Heart right ventricle (tissue), 16 donors: ENCODE data around the gene ZNF562. TPM values are rescaled to one million over a fixed set of nuclear protein-coding genes. Genes with fewer than 3 reads are reported as not detected.

ENCODE experiments used
- ATAC-seq, 8 donors: fragments of 200-7000 bp; cut with Tn5 transposase; one replicate each; pipeline ENCODE4 v1.9.1; 2020; ENCODE audit warnings: mild to moderate bottlenecking in 8 of 8, moderate library complexity in 8 of 8, moderate number of reproducible peaks in 1 of 8
- DNase-seq, 2 donors: peaks; one replicate each; pipeline ENCODE4 v3.0.0-alpha.2; 2020
- H3K27ac ChIP-seq, 10 donors: fragments of 200-600 bp; sonication (generic) in 2 of 10; one replicate each; pipeline versions ENCODE4 v1.5.0 to v1.8.0; 2020 to 2022; ENCODE audit warnings: mild to moderate bottlenecking in 3 of 10
- H3K27me3 ChIP-seq, 7 donors: fragments of 200-600 bp; one replicate each; pipeline ENCODE4 v1.8.0; 2021 to 2022; ENCODE audit warnings: mild to moderate bottlenecking in 2 of 7
- H3K36me3 ChIP-seq, 9 donors: fragments of 200-600 bp; sonication (generic) in 1 of 9; one replicate each; pipeline versions ENCODE4 v1.5.0 to v1.8.0; 2020 to 2022; ENCODE audit warnings: mild to moderate bottlenecking in 2 of 9
- H3K4me1 ChIP-seq, 9 donors: fragments of 200-600 bp; sonication (generic) in 1 of 9; one replicate each; pipeline versions ENCODE4 v1.5.0 to v1.8.0; 2020 to 2022; ENCODE audit warnings: mild to moderate bottlenecking in 4 of 9
- H3K4me3 ChIP-seq, 10 donors: fragments of 200-600 bp; sonication (generic) in 2 of 10; one replicate each; pipeline versions ENCODE4 v1.5.0 to v1.8.0; 2020 to 2022; ENCODE audit warnings: mild to moderate bottlenecking in 7 of 10, moderate library complexity in 2 of 10
- H3K9me3 ChIP-seq, 11 donors: fragments of 200-600 bp in 10 of 11; sonication (generic) in 2 of 11; one replicate each; pipeline versions ENCODE4 v1.5.0 to v1.8.0; 2013 to 2022; ENCODE audit warnings: mild to moderate bottlenecking in 2 of 11, control low read depth in 1 of 11, moderate library complexity in 1 of 11
- CTCF ChIP-seq, 9 donors: fragments of 200-600 bp; sonication (generic) in 2 of 9; IDR thresholded peaks; one replicate each; pipeline versions ENCODE4 v1.5.0 to v1.8.0; 2021 to 2022; ENCODE audit warnings: antibody characterized with exemption in 9 of 9, mild to moderate bottlenecking in 5 of 9, moderate library complexity in 1 of 9
- WGBS, 2 donors: extraction: QIAGEN DNeasy Blood & Tissue Kit; methylation state at CpG; one replicate each; pipeline ENCODE4 v1.1.7; 2013; ENCODE audit warnings: inconsistent platforms in 1 of 2; 5-methylcytosine and 5-hydroxymethylcytosine counted together
- intact Hi-C, 10 donors: fragments of 100-400 bp; cut with DNase I; formaldehyde crosslinking; loops; one replicate each; pipeline versions ENCODE4 v1.11.1 to v1.14.2; 2022
- polyA plus RNA-seq, 2 donors: library from polyadenylated mRNA; stranded (reverse); fragments of 200-250 nt; gene quantifications; one replicate each; pipeline ENCODE4 v1.2.3, GENCODE V29; 2013
- total RNA-seq, 10 donors: library from RNA; stranded (reverse); fragmentation: NEBNext Ultra II Directional in 3 of 10; extraction: Animal tissue kit (Norgen Biotek cat#: 25700) in 3 of 10; gene quantifications; one replicate each; pipeline versions ENCODE4 v1.2.1 to v1.2.4, GENCODE V29; 2021 to 2023
- donor health status: Arrhythmogenic right ventricular cardiomyopathy.
- donor health status: ischemic (EF 13 %, LVEDD 7.1; RV severe dilation, severe dysfunction).
- donor health status: healthy with polysubstance abuse.
- donor health status: DM: no; HTN: yes; CAD: no.
- donor health status: DM: no; HTN: no; CAD: no.
- donor health status: ischemic (EF 25% LVEDD 6.9; RV normal size, moderate dysfunction).
- donor health status: ischemic (EF 25% LVEDD 5.7; RV mildly dilated, moderate dysfunction).
- donor health status: healthy.
- donor health status: DM: yes; HTN: yes; CAD: no.
- donor health status: Ischemic cardiomyopathy.
- donor health status: ischemic (EF 35%, LVEDD 5.7; RV mildly dilated, moderate dysfunction).
- donor health status: nonischemic (EF 11% LVEDD 7.7; RV severe dilation, severe dysfunction).
- donor health status: DM: yes; HTN: yes; CAD: no.
- donor health status: PGD.
- donor health status: ischemic (EF 29% LVEDD 5.4; RV normal size, mild dysfunction).
- donor health status: nonischemic (EF 23%, LVEDD 6.1; RV moderate dilation, normal function).

Gene ZNF562
- total and polyA plus RNA-seq, 12 donors: 3.4 to 24.3 (median 20.4) TPM

- ATAC-seq: no peak
- intact Hi-C loops: no loop called here
These were observed 59.1 kb downstream of the ZNF562 start for GRCh38 chr19:9615844-9616243.

GRCh38 chr19:9610484-9611113, 64.3 kb downstream of the ZNF562 start:
- DNase-seq (no peak), ATAC-seq (no peak)
- Histone ChIP-seq H3K4me3 (no peak overlapping the region), H3K9me3 (peaks cover 0 to 96% (median 51%) of the 10 kb centered on the region in 11 donors), H3K36me3 (peaks cover 4 to 90% (median 73%) of the 10 kb centered on the region in 9 donors), H3K4me1 (no peaks in the 10 kb centered on the region), H3K27me3 (no peaks in the 10 kb centered on the region), H3K27ac (no peak overlapping the region)
- intact Hi-C loops: no loop called here
- 89 to 98% methylated on average over 2 of the region's 2 CpGs for WGBS, 2 donors
- TF ChIP-seq CTCF (IDR thresholded peaks at IDR 0.05): no peak

More at GRCh38 chr19:9615844-9616243, 59.1 kb downstream of the ZNF562 start:
- Histone ChIP-seq H3K4me3 (no peak overlapping the region), H3K27me3 (no peaks in the 10 kb centered on the region), H3K4me1 (peaks cover 3 to 18% (median 11%) of the 10 kb centered on the region in 9 donors), H3K9me3 (peaks cover 0 to 43% (median 17%) of the 10 kb centered on the region in 11 donors), H3K36me3 (peaks cover 9 to 88% (median 81%) of the 10 kb centered on the region in 9 donors), H3K27ac (no peak overlapping the region)
- DNase-seq: no peak
- TF ChIP-seq CTCF (IDR thresholded peaks at IDR 0.05): no peak

- no peaks in the 10 kb centered on the region for H3K27me3 ChIP-seq
- no peak overlapping the region for H3K27ac ChIP-seq
- intact Hi-C loops: no loop called here
- no peak for TF ChIP-seq CTCF (IDR thresholded peaks at IDR 0.05)
- H3K4me1 ChIP-seq: no peaks in the 10 kb centered on the region
- peaks cover 0 to 98% (median 51%) of the 10 kb centered on the region in 11 donors for H3K9me3 ChIP-seq
- H3K4me3 ChIP-seq: no peak overlapping the region
- DNase-seq (no peak), ATAC-seq (no peak)
- peaks cover 4 to 73% (median 56%) of the 10 kb centered on the region in 9 donors for H3K36me3 ChIP-seq
- 97% methylated on average over 5 of the region's 5 CpGs for WGBS, 2 donors
These were observed 66.0 kb downstream of the ZNF562 start for GRCh38 chr19:9608912-9609311.

GRCh38 chr19:9597027-9597426, 77.9 kb downstream of the ZNF562 start:
- Histone ChIP-seq H3K27me3 (peaks cover 0 to 6% (median 0%) of the 10 kb centered on the region in 7 donors), H3K9me3 (peaks cover 0 to 31% (median 3%) of the 10 kb centered on the region in 11 donors), H3K4me1 (no peaks in the 10 kb centered on the region), H3K27ac (no peak overlapping the region), H3K36me3 (no peaks in the 10 kb centered on the region), H3K4me3 (no peak overlapping the region)
- no peak for ATAC-seq
- intact Hi-C loops: no loop called here
- TF ChIP-seq CTCF (IDR thresholded peaks at IDR 0.05): no peak
- WGBS, 2 donors: 76 to 87% methylated on average over 3 of the region's 3 CpGs
- no peak for DNase-seq

Other genes with a start within 250 kb of the ZNF562 start
- 1 to 10 TPM; 4.8 to 9.1 (median 7.8) TPM for gene ZNF266, start 239.5 kb downstream of the ZNF562 start, total RNA-seq
- gene ZNF266, start 239.5 kb downstream of the ZNF562 start, polyA plus RNA-seq: 10 to 100 TPM; 10.3 to 22.9 TPM
- gene ZNF560, start 176.5 kb downstream of the ZNF562 start, total RNA-seq: under 1 TPM in 3 of 10 donors, not detected in 7; 0.09 to 0.35 (median 0.13) TPM
- under 1 TPM in 1 of 2 donors, not detected in 1; 0.01 TPM for gene ZNF560, start 176.5 kb downstream of the ZNF562 start, polyA plus RNA-seq
- 10 to 100 TPM; 14.7 to 20.2 (median 17.0) TPM for gene ZNF426, start 136.5 kb downstream of the ZNF562 start, total RNA-seq
- 1 to 10 TPM; 2.6 to 2.7 TPM for gene ZNF426, start 136.5 kb downstream of the ZNF562 start, polyA plus RNA-seq
- gene ZNF121, start 90.6 kb downstream of the ZNF562 start, total RNA-seq: 10 to 100 TPM; 15.8 to 22.5 (median 19.6) TPM
- 1 to 10 TPM; 3.3 to 9.8 TPM for gene ZNF121, start 90.6 kb downstream of the ZNF562 start, polyA plus RNA-seq
- 10 to 100 TPM; 19.1 to 26.6 (median 23.7) TPM for gene ZNF561, start 53.9 kb downstream of the ZNF562 start, total RNA-seq
- 10 to 100 TPM in 1 of 2 donors, 1 to 10 TPM in 1; 8.2 to 18.6 TPM for gene ZNF561, start 53.9 kb downstream of the ZNF562 start, polyA plus RNA-seq
- gene ZNF846, start 93.6 kb upstream of the ZNF562 start, total RNA-seq: 10 to 100 TPM in 5 of 10 donors, 1 to 10 TPM in 5; 6.2 to 16.2 (median 10.1) TPM
- gene ZNF846, start 93.6 kb upstream of the ZNF562 start, polyA plus RNA-seq: 10 to 100 TPM in 1 of 2 donors, 1 to 10 TPM in 1; 3.9 to 21.4 TPM
- 10 to 100 TPM; 10.5 to 13.8 (median 11.5) TPM for gene FBXL12, start 144.0 kb upstream of the ZNF562 start, total RNA-seq
- gene FBXL12, start 144.0 kb upstream of the ZNF562 start, polyA plus RNA-seq: 10 to 100 TPM; 13.5 to 19.5 TPM
- 100 to 1,000 TPM; 483 to 573 (median 516) TPM for gene UBL5, start 152.8 kb upstream of the ZNF562 start, total RNA-seq
- 1,000 to 10,000 TPM in 1 of 2 donors, 100 to 1,000 TPM in 1; 914 to 1,564 TPM for gene UBL5, start 152.8 kb upstream of the ZNF562 start, polyA plus RNA-seq
- gene PIN1, start 160.2 kb upstream of the ZNF562 start, total RNA-seq: 100 to 1,000 TPM in 2 of 10 donors, 10 to 100 TPM in 8; 81.1 to 109 (median 90.8) TPM
- 100 to 1,000 TPM in 1 of 2 donors, 10 to 100 TPM in 1; 74.6 to 152 TPM for gene PIN1, start 160.2 kb upstream of the ZNF562 start, polyA plus RNA-seq